ENCODE results near the gene KRTAP2-3.

The KRTAP2-3 gene

DNA sequence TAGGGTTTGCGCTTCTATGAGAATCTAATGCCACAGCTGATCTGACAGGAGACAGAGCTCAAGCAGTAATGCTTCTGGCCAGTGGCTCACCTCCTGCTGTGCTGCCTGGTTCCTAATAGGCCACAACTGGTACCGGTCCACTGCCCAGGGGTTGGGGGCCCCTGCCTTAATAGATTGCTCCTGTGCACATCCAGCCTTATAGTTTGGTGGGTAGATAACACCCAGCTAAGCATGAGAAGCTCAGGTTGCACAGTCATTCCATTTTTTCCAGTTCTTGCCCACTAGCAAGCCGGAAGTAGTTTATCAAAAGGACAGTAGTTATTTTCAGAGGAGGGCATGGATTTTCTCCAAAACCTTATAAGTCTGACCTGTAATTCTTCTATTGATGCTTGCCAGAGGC, 40.5 kb downstream of the KRTAP2-3 start:
- TF ChIP-seq POLR2A (IDR thresholded peaks at IDR 0.05; ENCODE audit: extremely low read depth, insufficient read length) (no peak), MYC (IDR thresholded peaks at IDR 0.05; ENCODE audit: low read depth, low read length) (no peak)
- TF ChIP-seq, protein P1, sequence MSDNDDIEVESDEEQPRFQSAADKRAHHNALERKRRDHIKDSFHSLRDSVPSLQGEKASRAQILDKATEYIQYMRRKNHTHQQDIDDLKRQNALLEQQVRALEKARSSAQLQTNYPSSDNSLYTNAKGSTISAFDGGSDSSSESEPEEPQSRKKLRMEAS (IDR thresholded peaks at IDR 0.05; ENCODE audit: low read depth, low read length), result no peak
- TF ChIP-seq, protein P2, sequence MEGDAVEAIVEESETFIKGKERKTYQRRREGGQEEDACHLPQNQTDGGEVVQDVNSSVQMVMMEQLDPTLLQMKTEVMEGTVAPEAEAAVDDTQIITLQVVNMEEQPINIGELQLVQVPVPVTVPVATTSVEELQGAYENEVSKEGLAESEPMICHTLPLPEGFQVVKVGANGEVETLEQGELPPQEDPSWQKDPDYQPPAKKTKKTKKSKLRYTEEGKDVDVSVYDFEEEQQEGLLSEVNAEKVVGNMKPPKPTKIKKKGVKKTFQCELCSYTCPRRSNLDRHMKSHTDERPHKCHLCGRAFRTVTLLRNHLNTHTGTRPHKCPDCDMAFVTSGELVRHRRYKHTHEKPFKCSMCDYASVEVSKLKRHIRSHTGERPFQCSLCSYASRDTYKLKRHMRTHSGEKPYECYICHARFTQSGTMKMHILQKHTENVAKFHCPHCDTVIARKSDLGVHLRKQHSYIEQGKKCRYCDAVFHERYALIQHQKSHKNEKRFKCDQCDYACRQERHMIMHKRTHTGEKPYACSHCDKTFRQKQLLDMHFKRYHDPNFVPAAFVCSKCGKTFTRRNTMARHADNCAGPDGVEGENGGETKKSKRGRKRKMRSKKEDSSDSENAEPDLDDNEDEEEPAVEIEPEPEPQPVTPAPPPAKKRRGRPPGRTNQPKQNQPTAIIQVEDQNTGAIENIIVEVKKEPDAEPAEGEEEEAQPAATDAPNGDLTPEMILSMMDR (IDR thresholded peaks at IDR 0.05; ENCODE audit: low read depth, low read length), result no peak
- DNase-seq (ENCODE audit: low read depth), result no peak
- no peak overlapping the region for H3K4me3 ChIP-seq (ENCODE audit: low read depth, low read length)

DNA sequence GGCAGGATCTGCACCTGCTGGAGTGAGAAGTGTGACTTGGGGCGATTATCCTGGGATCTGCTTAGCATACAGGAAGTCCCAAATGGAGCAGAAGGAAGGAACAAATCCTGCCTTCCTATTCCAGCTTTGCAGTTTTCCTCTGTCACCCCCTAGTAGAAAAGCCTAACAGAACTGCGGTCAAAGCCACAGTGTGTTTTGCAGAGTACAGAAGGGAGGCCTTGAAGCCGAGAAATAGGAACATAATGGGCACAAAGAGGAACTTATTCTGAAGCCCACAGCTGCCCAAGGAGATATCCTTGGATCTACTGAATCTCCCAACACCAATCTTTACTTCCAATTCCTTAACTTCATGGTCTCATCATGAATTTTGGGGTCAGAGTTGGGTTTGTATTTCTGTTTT, 41.4 kb downstream of the KRTAP2-3 start:
- no peak for DNase-seq (ENCODE audit: low read depth)
- H3K4me3 ChIP-seq (ENCODE audit: low read depth, low read length), result no peak overlapping the region
- TF ChIP-seq, protein P1 (IDR thresholded peaks at IDR 0.05; ENCODE audit: low read depth, low read length), result no peak
- TF ChIP-seq, protein P2 (IDR thresholded peaks at IDR 0.05; ENCODE audit: low read depth, low read length), result no peak
- TF ChIP-seq MYC (IDR thresholded peaks at IDR 0.05; ENCODE audit: low read depth, low read length) (no peak), POLR2A (IDR thresholded peaks at IDR 0.05; ENCODE audit: extremely low read depth, insufficient read length) (no peak)

DNA sequence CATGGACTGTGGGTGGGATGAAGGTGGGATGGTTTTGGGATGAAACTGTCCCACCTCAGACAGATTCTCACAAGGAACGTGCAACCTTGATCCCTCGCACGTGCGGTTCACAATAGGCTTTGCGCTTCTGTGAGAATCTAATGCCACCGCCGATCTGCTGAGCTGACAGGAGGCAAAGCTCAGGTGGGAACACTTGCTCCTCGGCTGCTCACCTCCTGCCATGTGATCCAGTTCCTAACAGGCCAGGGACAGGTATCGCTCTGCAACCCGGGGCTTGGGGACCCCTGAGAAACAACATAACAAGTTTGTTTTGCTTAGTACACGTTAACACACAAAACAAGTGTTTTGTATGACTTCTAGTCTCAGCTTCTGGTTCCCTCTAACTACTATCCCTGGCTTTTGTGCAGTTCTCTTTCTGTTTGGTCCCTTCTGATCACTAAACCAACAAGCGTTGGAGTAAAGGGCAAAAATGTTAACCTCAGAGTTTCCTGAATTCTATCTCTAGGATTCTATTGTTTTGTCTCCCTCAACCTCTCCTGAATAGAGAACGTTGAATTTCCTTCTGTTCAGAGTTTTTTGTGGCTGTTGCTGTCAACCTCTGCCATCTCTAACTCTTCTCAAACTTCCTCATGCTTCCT, 43.2 kb downstream of the KRTAP2-3 start:
- DNase-seq (ENCODE audit: low read depth), result no peak
- no peak overlapping the region for H3K4me3 ChIP-seq (ENCODE audit: low read depth, low read length)
- TF ChIP-seq MYC (IDR thresholded peaks at IDR 0.05; ENCODE audit: low read depth, low read length) (no peak), POLR2A (IDR thresholded peaks at IDR 0.05; ENCODE audit: extremely low read depth, insufficient read length) (no peak)
- TF ChIP-seq, protein P2 (IDR thresholded peaks at IDR 0.05; ENCODE audit: low read depth, low read length), result no peak
- TF ChIP-seq, protein P1 (IDR thresholded peaks at IDR 0.05; ENCODE audit: low read depth, low read length), result no peak

GRCh38 chr17:41015454-41015853, 44.5 kb downstream of the KRTAP2-3 start:
- no peak overlapping the region for H3K4me3 ChIP-seq (ENCODE audit: low read depth, low read length)
- TF ChIP-seq MYC (IDR thresholded peaks at IDR 0.05; ENCODE audit: low read depth, low read length) (no peak), POLR2A (IDR thresholded peaks at IDR 0.05; ENCODE audit: extremely low read depth, insufficient read length) (no peak)
- TF ChIP-seq, protein P1 (IDR thresholded peaks at IDR 0.05; ENCODE audit: low read depth, low read length), result no peak
- TF ChIP-seq, protein P2 (IDR thresholded peaks at IDR 0.05; ENCODE audit: low read depth, low read length), result no peak
- DNase-seq (ENCODE audit: low read depth), result no peak

DNA sequence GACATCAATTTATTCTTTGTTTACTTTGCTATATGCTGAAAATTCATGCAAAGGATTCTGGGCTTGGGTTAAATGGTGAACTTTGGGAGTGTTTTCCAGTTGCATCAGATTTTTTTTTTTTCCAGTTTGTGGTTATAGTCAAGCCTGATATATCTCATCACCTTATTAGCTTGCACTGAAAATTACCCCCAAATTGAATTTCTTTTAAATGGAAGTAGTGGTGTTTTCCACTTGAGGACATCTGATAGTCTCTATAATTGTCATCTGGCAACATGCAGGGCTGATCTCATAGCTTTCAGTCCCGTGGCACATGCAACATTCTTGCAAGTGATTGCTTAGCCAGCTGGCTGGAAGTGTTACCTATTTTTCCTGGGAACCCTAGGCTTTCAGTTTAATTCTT, 46.3 kb downstream of the KRTAP2-3 start:
- H3K4me3 ChIP-seq (ENCODE audit: low read depth, low read length), result no peak overlapping the region
- TF ChIP-seq, protein P1 (IDR thresholded peaks at IDR 0.05; ENCODE audit: low read depth, low read length), result no peak
- no peak for TF ChIP-seq POLR2A (IDR thresholded peaks at IDR 0.05; ENCODE audit: extremely low read depth, insufficient read length)
- no peak for DNase-seq (ENCODE audit: low read depth)

DNA sequence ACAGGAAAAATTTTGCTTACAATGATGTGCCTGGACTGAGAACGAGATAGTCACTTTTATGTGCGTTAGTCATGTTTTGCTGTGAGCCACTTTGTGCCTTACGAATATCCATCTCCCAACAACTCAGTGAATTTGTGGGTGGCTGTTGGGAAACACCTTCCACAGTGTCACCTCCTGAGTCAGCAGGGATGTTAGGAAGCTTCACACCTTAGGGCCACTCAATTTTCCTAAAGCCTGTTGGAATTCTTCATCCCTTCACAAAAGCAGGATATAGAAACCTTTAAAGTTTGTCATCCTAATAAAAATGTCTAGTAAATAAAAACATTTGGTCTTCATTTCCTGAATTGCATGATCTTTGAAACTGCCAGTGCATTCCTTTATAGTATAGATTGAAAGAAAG, 46.7 kb downstream of the KRTAP2-3 start:
- no peak for TF ChIP-seq POLR2A (IDR thresholded peaks at IDR 0.05; ENCODE audit: extremely low read depth, insufficient read length)
- no peak for TF ChIP-seq MYC (IDR thresholded peaks at IDR 0.05; ENCODE audit: low read depth, low read length)
- TF ChIP-seq, protein P2 (IDR thresholded peaks at IDR 0.05; ENCODE audit: low read depth, low read length), result no peak
- TF ChIP-seq, protein P1 (IDR thresholded peaks at IDR 0.05; ENCODE audit: low read depth, low read length), result no peak
- H3K4me3 ChIP-seq (ENCODE audit: low read depth, low read length), result no peak overlapping the region
- DNase-seq (ENCODE audit: low read depth), result no peak
